GM19238 (cell line): ENCODE data around the gene PFKFB4.

Experiments used
- DNase-seq: peaks from one replicate; pipeline ENCODE4 v3.0.0; 2011; ENCODE audit warnings: low spot score; ENCODE audit not compliant: insufficient read length

The PFKFB4 gene

GRCh38 chr3:48556796-48557626, at the start of gene PFKFB4:
PFKFB4 (minus strand) TSS chr3:48556803; CDS start chr3:48556777, 26 bp downstream.
- peak; percentile 96 for DNase-seq

- DNase-seq, result no peak
Measured at GRCh38 chr3:48601622-48601994, 45.0 kb upstream of the PFKFB4 start.

GRCh38 chr3:48600711-48601621, 44.4 kb upstream of the PFKFB4 start:
- DNase-seq, result no peak

- DNase-seq, result no peak
Measured at GRCh38 chr3:48599509-48600285, 43.1 kb upstream of the PFKFB4 start.

GRCh38 chr3:48599077-48599501, 42.5 kb upstream of the PFKFB4 start:
- DNase-seq, result no peak

- DNase-seq, result no peak
Measured at GRCh38 chr3:48598323-48599076, 41.9 kb upstream of the PFKFB4 start.

GRCh38 chr3:48597408-48597800, 40.8 kb upstream of the PFKFB4 start:
- DNase-seq, result no peak

- no peak for DNase-seq
Measured at GRCh38 chr3:48596676-48597407, 40.2 kb upstream of the PFKFB4 start.

GRCh38 chr3:48596157-48596556, 39.6 kb upstream of the PFKFB4 start:
- no peak for DNase-seq

- DNase-seq, result no peak
Measured at GRCh38 chr3:48595526-48596121, 39.0 kb upstream of the PFKFB4 start.

GRCh38 chr3:48595075-48595525, 38.5 kb upstream of the PFKFB4 start, which contains the start of gene COL7A1:
COL7A1 (minus strand) TSS chr3:48595329; CDS start chr3:48595159, 170 bp downstream.
- DNase-seq, result no peak

GRCh38 chr3:48594417-48595049, 37.9 kb upstream of the PFKFB4 start:
- DNase-seq, result no peak

- DNase-seq, result no peak
Measured at GRCh38 chr3:48593337-48593736, 36.7 kb upstream of the PFKFB4 start.

GRCh38 chr3:48592519-48593087, 36.0 kb upstream of the PFKFB4 start:
- no peak for DNase-seq

- no peak for DNase-seq
Measured at GRCh38 chr3:48591886-48592518, 35.4 kb upstream of the PFKFB4 start.

- DNase-seq, result no peak
Measured at GRCh38 chr3:48591436-48591835, 34.8 kb upstream of the PFKFB4 start.

GRCh38 chr3:48588230-48588629, 31.6 kb upstream of the PFKFB4 start:
- DNase-seq, result no peak

- no peak for DNase-seq
Measured at GRCh38 chr3:48587686-48588085, 31.1 kb upstream of the PFKFB4 start.
